Peyer's patch (tissue), 4 donors: Measurements from ENCODE around the gene SGMS2. TPM values are rescaled to one million over a fixed set of nuclear protein-coding genes. Genes with fewer than 3 reads are reported as not detected.

ENCODE experiments used
- DNase-seq, 3 donors: peaks; one replicate each; pipeline ENCODE4 v3.0.0-alpha.2; 2017 to 2019
- H3K27ac ChIP-seq, 4 donors: fragments of 200-600 bp; sonication (generic); one replicate each; pipeline ENCODE4 v1.5.1; 2016 to 2019
- H3K27me3 ChIP-seq, 2 donors: fragments of 200-600 bp; sonication (generic); one replicate each; pipeline ENCODE4 v1.5.1; 2019
- H3K36me3 ChIP-seq, 3 donors: fragments of 200-600 bp; sonication (generic); one replicate each; pipeline ENCODE4 v1.5.1; 2016 to 2019
- H3K4me1 ChIP-seq, 4 donors: fragments of 200-600 bp; sonication (generic); one replicate each; pipeline ENCODE4 v1.5.1; 2016 to 2019
- H3K4me3 ChIP-seq, 4 donors: fragments of 200-600 bp; sonication (generic); 1 replicate in 3 of 4; 2 replicates in 1 of 4; pipeline ENCODE4 v1.5.1; 2016 to 2019; ENCODE audit warnings: mild to moderate bottlenecking in 1 of 4
- H3K9me3 ChIP-seq, 4 donors: fragments of 200-600 bp; sonication (generic); one replicate each; pipeline ENCODE4 v1.5.1; 2016 to 2019; ENCODE audit warnings: mild to moderate bottlenecking in 1 of 4
- POLR2A ChIP-seq, 2 donors: fragments of 450-650 bp; IDR thresholded peaks; one replicate each; pipeline ENCODE4 v1.5.1; 2017; ENCODE audit warnings: antibody characterized with exemption in 2 of 2, mild to moderate bottlenecking in 2 of 2, moderate library complexity in 2 of 2
- total RNA-seq, 4 donors: library from RNA; depleted of rRNA; stranded (reverse); fragments of >200 nt; gene quantifications; one replicate each; pipeline ENCODE4 v1.1.0, GENCODE V29; 2016
- TF ChIP-seq, protein P1 (sequence below), 6 experiments: fragments of 450-650 bp in 4 of 6; fragments of 200-600 bp in 2 of 6; sonication (generic) in 1 of 6; IDR thresholded peaks; one replicate each; pipeline ENCODE4 v1.5.1; 2017 to 2019; ENCODE audit warnings: antibody characterized with exemption in 6 of 6, mild to moderate bottlenecking in 3 of 6, moderate library complexity in 1 of 6

SGMS2 gene
- total RNA-seq, 4 donors from 2014 or later: 40.4 to 350 (median 254) TPM

DNA sequence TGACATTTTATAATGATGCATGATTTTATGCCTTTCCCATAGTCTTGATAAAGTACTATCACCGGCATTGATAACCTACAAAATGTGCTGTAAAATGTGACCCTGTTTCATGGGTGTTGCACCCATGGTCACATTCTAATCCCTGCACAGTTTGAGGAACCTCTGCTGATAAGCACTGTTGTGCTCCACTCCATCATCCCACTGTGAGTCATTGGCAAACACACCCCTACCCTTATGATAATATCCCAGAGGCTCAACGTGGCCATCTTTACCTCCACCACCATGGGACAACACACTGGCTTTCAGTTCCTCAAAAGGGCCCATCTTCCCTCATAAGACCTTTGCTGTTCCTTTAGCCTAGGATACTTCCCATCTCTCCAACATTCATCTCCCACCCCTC, 32.0 kb upstream of the SGMS2 start:
- Histone ChIP-seq H3K4me3 (no peak overlapping the region), H3K36me3 (no peaks in the 10 kb centered on the region), H3K27ac (peak overlapping the region in 1 of 4 donors; percentile 15), H3K27me3 (no peaks in the 10 kb centered on the region), H3K9me3 (peaks cover 0 to 5% (median 0%) of the 10 kb centered on the region in 4 donors), H3K4me1 (peaks cover 0 to 5% (median 0%) of the 10 kb centered on the region in 4 donors)
- no peak for DNase-seq
- no peak for TF ChIP-seq POLR2A (IDR thresholded peaks at IDR 0.05)
- TF ChIP-seq, protein P1, sequence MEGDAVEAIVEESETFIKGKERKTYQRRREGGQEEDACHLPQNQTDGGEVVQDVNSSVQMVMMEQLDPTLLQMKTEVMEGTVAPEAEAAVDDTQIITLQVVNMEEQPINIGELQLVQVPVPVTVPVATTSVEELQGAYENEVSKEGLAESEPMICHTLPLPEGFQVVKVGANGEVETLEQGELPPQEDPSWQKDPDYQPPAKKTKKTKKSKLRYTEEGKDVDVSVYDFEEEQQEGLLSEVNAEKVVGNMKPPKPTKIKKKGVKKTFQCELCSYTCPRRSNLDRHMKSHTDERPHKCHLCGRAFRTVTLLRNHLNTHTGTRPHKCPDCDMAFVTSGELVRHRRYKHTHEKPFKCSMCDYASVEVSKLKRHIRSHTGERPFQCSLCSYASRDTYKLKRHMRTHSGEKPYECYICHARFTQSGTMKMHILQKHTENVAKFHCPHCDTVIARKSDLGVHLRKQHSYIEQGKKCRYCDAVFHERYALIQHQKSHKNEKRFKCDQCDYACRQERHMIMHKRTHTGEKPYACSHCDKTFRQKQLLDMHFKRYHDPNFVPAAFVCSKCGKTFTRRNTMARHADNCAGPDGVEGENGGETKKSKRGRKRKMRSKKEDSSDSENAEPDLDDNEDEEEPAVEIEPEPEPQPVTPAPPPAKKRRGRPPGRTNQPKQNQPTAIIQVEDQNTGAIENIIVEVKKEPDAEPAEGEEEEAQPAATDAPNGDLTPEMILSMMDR (IDR thresholded peaks at IDR 0.05): no peak

DNA sequence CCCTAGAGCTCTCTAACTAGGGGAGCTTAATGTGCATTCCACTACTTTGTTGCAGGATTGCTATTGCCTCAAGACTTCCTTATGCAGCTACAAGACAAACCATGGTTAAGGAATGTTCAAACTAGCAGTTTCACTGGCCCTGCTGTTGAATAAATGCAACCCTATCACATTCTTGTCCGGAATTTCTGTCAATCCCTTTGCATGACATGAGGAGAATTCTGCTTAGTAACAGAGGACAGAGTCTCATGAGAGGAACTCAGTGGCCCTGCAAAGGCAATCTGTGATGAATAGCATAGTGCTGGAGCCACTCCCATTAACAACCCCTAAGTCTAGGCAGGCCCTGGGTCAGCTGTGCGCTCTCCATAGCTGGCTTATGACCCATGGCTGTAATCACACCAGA, 30.7 kb upstream of the SGMS2 start:
- DNase-seq: peak in 2 of 3 donors; percentile 72 to 85
- peaks cover 0 to 5% (median 0%) of the 10 kb centered on the region in 4 donors for H3K4me1 ChIP-seq
- H3K4me3 ChIP-seq: no peak overlapping the region
- TF ChIP-seq POLR2A (IDR thresholded peaks at IDR 0.05): no peak
- TF ChIP-seq, protein P1 (IDR thresholded peaks at IDR 0.05): no peak
- H3K36me3 ChIP-seq: no peaks in the 10 kb centered on the region
- H3K9me3 ChIP-seq: no peaks in the 10 kb centered on the region
- H3K27me3 ChIP-seq: no peaks in the 10 kb centered on the region
- H3K27ac ChIP-seq: peak overlapping the region in 2 of 4 donors; percentile 4 to 63

DNA sequence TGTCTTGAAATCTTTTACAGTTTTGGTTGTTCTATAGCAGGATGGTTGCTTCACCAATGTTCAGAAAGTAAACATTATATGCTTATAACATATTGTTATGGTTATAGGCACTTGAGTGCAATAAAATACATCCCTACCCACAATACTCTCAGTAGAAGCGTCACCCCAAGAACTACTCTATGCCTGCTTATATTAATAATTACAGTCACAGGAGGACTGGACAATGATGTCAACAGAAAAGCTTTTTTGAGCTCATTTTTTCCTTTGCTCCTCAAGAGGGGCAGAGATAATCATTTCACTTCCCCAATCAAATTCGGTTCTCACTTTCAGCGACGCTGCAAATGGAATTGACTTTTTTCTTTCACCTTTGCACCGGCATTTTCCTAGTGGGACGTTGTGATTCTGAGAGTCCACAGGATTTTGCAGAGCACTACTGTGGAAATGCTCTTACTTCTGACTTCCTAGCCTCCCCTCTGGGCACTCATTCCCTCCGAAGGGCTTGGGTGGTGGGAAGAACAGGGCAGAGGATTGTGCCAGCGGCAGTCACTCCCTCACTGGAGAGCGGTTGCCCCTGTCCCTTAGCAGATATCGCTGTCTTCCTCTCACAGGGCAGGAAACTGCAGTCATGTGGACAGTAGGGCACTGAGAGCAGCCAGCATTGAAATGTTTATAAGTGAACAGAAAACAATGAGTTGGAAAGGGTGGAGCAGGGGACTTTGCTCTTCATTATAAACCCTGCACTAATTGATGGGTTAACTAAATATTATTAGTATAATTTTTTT, 24.9 kb upstream of the SGMS2 start:
- peaks cover 0 to 3% (median 0%) of the 10 kb centered on the region in 4 donors for H3K9me3 ChIP-seq
- no peaks in the 10 kb centered on the region for H3K27me3 ChIP-seq
- H3K4me1 ChIP-seq: peaks cover 0 to 3% (median 0%) of the 10 kb centered on the region in 4 donors
- peak overlapping the region in 2 of 4 donors; percentile 58 to 87 for H3K27ac ChIP-seq
- peak in 2 of 3 donors; percentile 60 to 69 for DNase-seq
- TF ChIP-seq, protein P1 (IDR thresholded peaks at IDR 0.05): no peak
- peak in 1 of 2 donors; percentile 31 for TF ChIP-seq POLR2A (IDR thresholded peaks at IDR 0.05)
- H3K36me3 ChIP-seq: no peaks in the 10 kb centered on the region
- peak overlapping the region in 2 of 4 donors; percentile 27 to 41 for H3K4me3 ChIP-seq

DNA sequence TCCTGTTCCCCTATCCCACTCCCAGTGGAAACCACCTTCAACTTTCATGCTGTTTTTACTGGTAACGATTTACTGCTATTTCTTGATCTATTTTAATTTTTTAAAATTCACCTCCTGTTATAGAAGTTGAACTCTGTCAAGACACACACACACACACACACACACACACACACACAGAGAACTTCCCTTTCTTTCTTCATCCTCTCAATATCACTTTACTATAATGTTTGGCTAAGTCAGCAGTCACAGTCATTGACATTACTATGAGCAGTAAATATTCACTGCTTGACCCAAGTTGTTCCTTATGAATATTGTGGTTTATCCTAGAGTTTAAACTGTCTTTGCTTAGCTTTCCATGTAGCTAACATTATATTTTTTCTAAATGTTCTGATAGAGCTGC, 24.0 kb upstream of the SGMS2 start:
- H3K9me3 ChIP-seq: peaks cover 0 to 3% (median 0%) of the 10 kb centered on the region in 4 donors
- H3K36me3 ChIP-seq: no peaks in the 10 kb centered on the region
- H3K4me1 ChIP-seq: peaks cover 0 to 3% (median 0%) of the 10 kb centered on the region in 4 donors
- no peak for DNase-seq
- TF ChIP-seq, protein P1 (IDR thresholded peaks at IDR 0.05): no peak
- no peak for TF ChIP-seq POLR2A (IDR thresholded peaks at IDR 0.05)
- no peak overlapping the region for H3K27ac ChIP-seq
- H3K27me3 ChIP-seq: no peaks in the 10 kb centered on the region
- no peak overlapping the region for H3K4me3 ChIP-seq

DNA sequence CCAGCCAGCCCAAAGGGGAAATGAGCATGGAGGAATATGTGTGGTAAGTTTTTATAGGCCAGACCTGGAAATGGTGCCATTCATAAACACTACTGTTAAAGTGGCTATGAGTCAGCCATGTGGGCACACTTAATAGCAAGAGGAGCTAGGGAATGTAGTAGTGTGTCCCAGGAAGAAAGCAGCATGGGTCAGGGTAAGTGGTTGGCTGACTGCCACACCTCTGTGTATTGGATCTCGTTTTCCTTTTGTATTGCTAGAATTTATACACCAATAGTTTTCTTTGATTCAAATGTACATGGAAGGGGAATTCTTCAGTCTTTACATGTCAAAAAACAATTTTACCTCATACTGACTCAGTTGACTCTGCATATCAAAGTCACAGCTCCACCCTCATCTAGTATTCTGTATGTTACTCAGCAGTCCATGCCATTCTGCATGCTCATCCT, 22.9 kb upstream of the SGMS2 start:
- DNase-seq: no peak
- peaks cover 0 to 3% (median 0%) of the 10 kb centered on the region in 4 donors for H3K4me1 ChIP-seq
- H3K27me3 ChIP-seq: no peaks in the 10 kb centered on the region
- H3K36me3 ChIP-seq: no peaks in the 10 kb centered on the region
- peaks cover 0 to 3% (median 0%) of the 10 kb centered on the region in 4 donors for H3K9me3 ChIP-seq
- no peak overlapping the region for H3K27ac ChIP-seq
- H3K4me3 ChIP-seq: no peak overlapping the region
- TF ChIP-seq, protein P1 (IDR thresholded peaks at IDR 0.05): no peak
- no peak for TF ChIP-seq POLR2A (IDR thresholded peaks at IDR 0.05)
